Neural progenitor cell (in vitro differentiated cells): Measurements from ENCODE around the gene ISCA2.

Experiments
- EZH2 ChIP-seq: fragments of 200-600 bp; sonication (generic); IDR thresholded peaks from 2 replicates; pipeline ENCODE4 v1.6.1; 2017; ENCODE audit warnings: antibody characterized with exemption, mild to moderate bottlenecking, moderate library complexity
- TF ChIP-seq, protein P1 (sequence below): fragments of 200-600 bp; sonication (generic); IDR thresholded peaks from 2 replicates; pipeline ENCODE4 v1.5.1; 2017; ENCODE audit warnings: antibody characterized with exemption, mild to moderate bottlenecking

DNA sequence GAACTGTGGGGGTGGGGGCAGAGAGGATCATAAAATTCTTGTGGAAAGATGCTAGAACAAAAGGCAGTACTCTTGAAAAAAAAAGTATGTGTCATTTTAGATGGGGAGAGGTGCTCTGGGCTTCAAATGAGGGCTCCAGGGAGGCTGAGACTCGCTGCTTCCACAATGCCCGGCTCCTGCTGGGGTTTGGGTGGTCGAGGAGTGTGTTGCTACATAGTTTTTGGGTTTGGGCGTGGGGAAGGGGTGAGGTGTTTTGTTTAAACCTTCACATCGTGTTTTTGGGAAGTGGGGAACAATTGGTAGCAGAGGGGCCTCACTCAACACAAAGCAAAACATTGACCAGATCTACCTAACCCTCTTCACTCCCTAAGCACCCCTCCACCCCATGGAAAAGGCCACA is 8.1 kb downstream of the ISCA2 start:
- no peak for TF ChIP-seq EZH2
- TF ChIP-seq, protein P1, sequence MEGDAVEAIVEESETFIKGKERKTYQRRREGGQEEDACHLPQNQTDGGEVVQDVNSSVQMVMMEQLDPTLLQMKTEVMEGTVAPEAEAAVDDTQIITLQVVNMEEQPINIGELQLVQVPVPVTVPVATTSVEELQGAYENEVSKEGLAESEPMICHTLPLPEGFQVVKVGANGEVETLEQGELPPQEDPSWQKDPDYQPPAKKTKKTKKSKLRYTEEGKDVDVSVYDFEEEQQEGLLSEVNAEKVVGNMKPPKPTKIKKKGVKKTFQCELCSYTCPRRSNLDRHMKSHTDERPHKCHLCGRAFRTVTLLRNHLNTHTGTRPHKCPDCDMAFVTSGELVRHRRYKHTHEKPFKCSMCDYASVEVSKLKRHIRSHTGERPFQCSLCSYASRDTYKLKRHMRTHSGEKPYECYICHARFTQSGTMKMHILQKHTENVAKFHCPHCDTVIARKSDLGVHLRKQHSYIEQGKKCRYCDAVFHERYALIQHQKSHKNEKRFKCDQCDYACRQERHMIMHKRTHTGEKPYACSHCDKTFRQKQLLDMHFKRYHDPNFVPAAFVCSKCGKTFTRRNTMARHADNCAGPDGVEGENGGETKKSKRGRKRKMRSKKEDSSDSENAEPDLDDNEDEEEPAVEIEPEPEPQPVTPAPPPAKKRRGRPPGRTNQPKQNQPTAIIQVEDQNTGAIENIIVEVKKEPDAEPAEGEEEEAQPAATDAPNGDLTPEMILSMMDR = no peak
